IPS-11a (cell line): ENCODE results near the gene RIN3.
"Not testable (repeated sequence)": the region's sequence is repeated elsewhere in the genome, so short reads cannot be mapped to it uniquely, and the experiment has no call there.

ENCODE experiments used
- H3K4me3 ChIP-seq: one replicate; pipeline ENCODE4 v1.5.1; 2013; ENCODE audit warnings: low read depth, low read length, control low read depth

The RIN3 gene

DNA sequence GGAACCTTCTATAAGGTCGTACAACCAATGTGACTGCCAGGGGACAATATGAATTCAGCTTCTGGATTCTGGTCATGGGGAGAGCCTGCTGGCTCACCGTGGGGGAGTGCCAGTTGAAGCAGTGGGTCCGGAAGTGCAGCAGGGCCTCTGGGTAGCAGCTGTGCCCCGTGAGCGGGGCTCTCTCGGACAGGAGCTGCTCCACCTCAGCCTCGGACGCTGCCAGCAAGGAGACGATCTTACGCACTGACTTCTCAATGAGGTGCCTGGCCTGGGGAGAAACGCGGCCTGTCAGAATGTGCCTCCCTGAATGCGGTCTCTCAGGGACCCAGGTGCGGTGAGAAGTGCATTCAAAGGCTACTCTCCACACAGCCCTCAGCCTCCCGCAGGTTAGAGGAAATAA lies 192.8 kb downstream of the RIN3 start:
- no peak overlapping the region for H3K4me3 ChIP-seq

DNA sequence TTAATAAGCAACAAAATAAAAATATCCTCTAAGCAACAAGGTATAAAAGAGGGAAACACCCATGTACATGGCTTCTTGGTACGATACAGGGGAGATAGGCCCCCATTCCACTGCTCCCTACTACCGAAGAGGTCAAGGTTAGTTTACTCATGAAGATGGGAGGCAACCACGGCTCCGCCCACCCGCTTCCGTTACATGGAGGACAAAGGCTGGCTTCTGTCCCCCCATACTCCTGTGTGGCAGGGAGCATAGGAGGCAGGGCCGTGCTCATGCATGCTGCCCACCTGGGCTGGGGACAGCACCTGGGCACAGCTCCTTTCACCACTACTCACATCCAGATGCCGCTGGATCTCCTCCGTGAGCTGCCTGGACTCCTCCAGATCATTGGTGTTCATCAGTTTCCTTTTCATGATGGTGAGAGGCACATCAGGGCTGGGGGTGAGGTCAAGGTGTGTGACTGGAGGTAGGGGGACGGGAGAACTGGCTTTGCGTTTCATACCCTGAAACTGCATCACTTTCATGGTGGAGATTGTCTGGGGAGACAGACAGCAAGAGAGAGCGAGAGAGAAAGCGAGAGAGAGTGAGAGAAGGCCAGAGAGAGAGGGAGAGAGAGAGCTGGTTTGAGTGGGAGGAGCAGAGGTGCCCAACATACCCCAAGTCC lies 195.9 kb downstream of the RIN3 start:
- no peak overlapping the region for H3K4me3 ChIP-seq

DNA sequence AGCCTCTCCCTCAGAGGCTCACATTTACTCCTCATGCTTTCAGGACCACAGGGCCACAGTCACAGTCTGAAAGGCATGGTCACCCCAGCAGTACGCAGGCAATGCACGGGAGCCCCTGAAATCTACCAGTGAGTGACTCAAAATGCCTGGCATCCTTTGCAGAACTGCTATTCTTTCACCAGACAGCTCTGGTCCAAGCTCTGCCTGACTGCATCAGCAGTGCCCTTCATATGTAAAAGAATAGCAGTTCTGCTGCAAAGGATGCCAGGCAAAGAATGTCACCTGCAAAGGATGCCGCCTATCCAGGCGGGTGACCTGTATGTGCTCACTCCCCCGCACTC lies 196.4 kb downstream of the RIN3 start:
- H3K4me3 ChIP-seq: no peak overlapping the region

DNA sequence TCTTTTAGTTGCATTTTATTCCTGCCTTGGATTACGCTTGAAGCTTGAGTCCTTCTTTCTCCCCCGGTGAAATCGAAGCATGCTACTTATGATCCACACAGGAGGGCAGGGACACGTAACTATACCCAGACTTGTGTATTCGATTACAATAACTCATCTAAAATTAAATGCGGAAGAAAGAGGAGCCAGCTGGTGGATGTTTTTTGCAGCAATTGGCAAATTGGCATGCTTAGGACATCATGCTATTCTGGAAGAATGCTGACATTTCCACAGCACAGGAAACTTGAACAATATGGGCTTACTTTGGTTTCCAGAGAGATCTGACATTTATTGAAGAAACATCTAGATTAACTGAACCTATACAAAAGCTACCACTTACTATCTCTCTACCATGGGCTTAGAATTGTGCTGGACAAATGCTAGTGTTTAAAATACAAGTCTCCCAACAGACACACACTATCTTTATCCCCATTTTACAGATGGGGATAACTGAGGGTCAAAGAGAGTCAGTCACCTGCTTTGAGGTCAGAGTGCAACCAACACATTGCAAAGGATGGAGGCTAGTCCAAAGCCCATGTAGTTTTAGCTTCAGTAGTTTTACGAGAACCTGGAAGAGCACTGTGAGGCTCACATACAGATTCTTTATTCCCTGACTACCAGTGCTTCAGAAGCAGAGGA lies 198.5 kb downstream of the RIN3 start:
- no peak overlapping the region for H3K4me3 ChIP-seq

DNA sequence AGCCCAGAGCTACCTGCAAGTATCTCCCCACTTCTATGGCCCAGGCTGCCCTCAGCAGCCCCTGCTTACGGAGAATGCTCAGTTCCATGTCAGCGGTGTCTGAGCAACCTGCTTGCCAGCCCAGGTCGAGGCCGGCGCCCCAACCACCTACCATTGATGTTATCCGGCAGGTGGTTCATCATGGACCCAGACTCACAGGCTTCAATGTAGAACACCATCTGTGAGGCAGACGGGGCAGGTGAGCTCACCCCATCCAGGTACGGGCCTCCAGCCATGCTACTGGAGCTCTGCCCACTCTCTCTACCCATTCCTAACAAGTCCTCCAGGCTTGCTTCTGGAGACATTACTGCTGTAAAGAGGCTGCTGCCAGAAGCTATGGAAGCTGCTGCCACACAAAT lies 199.1 kb downstream of the RIN3 start:
- no peak overlapping the region for H3K4me3 ChIP-seq

DNA sequence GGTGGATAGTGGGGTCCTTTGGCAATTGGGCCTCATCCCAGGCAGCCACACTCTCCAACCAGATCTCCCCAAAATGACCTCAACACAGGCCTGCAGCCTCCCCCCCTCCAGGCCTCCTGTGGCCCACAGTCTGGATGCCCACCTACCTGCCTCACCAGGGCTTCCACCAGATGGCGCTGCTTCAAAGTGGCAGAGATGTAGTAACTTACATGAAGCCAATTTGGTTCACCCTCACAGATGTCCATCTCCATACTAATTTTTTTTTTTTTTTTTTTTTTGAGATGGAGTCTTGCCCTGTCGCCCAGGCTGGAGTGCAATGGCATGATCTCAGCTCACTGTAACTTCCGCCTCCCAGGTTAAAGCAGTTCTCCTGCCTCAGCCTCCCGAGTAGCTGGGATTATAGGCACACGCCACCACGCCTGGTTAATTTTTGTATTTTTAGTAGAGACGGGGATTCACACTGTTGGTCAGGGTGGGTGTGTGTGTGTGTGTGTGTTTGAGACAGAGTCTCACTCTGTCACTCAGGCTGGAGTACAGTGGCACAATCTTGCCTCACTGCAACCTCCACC lies 201.2 kb downstream of the RIN3 start:
- not testable (repeated sequence) for H3K4me3 ChIP-seq

DNA sequence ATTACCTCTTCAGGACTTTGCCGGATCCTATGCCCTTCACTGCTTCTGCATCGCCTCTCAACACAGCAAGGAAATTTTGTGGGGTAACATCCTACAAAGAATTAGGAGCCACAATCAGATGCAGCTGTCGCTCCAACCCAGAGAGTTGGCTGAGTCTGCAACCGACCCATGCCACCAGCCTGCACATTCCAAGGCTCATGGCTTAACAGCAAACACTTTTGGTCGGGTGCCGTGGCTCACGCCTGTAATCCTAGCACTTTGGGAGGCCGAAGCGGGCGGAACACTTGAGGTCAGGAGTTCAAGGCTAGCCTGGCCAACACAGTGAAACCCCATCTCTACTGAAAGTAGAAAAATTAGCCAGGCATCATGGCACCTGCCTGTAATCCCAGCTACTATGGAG lies 202.6 kb downstream of the RIN3 start:
- H3K4me3 ChIP-seq: no peak overlapping the region

DNA sequence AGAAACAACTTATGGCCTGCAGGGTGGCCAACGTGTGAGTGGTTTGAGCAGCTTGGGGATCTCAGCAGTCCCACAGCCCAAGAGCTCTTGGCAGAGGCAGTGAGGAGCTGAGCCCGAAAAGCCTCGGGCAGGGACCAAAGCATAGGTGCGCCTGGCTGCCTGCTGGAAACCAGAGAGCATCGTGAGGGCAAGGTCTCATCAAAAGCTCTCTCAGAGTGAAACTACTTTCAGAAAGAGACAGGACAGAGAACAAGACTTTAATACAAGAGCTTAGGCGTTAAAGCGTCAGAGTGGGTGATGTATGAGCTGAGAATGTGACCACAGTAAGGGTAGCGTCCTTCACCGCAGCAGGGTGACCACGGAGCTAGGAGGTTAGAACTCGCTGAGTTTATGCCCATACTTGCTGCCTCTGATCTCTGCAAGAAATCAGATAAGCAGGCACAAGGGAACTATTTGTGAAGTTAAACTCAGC lies 204.0 kb downstream of the RIN3 start:
- H3K4me3 ChIP-seq: no peak overlapping the region

DNA sequence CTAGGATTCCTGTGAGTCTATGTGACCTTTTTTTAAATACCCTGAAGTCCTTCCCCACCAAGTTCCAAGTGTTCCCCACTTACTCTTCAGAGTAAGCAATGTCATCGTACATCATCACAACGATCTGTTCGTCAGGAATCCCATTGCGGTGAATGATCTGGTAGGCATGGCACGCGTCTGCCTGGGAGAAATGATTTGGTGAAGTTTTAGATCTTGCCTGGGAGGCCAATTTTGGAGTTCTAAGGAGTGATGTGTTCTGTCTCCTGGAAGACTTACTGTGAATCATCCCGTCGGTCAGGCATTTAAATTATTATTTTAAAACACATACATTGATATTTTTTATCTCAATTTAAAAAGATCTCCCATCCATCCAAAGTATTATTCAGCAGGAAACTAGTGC lies 205.1 kb downstream of the RIN3 start:
- no peak overlapping the region for H3K4me3 ChIP-seq

DNA sequence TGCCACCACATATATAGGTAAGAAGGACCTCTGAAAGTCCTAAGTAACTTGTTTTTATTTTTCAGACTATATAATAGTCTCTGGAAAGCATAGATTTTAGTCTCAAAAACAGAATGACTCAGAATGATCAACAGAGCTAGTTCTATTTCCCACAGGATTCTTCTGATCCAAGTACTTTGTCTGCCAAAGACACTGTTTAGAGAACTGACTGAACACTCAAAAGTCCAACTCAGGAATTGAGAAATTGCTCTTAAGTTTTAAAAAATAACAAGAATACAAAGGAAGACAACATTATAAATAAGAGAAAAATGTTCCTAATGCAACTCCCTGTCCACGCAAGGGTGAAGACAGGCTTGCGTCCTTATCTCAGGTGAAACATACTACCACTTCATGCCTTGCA lies 205.8 kb downstream of the RIN3 start:
- no peak overlapping the region for H3K4me3 ChIP-seq

DNA sequence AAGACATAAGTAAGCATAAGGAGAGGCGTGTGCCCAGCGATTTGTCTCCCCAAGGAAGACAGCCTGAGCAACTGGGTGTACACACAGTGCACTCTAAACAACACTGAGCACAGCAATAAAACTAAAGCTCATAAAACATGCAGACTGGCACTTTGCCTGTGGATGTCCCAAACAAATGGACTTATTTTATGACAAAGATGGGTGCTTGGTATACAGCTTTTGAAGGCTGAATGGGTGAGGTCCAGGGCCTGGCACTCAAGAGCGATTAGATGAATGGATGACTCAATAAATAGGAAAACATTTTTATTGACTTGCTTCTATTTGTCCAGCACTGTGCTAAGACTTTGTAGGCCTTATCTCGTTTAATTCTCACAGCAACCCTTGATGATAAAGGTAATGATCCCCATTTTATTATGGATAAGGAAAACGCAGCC lies 206.3 kb downstream of the RIN3 start:
- no peak overlapping the region for H3K4me3 ChIP-seq

DNA sequence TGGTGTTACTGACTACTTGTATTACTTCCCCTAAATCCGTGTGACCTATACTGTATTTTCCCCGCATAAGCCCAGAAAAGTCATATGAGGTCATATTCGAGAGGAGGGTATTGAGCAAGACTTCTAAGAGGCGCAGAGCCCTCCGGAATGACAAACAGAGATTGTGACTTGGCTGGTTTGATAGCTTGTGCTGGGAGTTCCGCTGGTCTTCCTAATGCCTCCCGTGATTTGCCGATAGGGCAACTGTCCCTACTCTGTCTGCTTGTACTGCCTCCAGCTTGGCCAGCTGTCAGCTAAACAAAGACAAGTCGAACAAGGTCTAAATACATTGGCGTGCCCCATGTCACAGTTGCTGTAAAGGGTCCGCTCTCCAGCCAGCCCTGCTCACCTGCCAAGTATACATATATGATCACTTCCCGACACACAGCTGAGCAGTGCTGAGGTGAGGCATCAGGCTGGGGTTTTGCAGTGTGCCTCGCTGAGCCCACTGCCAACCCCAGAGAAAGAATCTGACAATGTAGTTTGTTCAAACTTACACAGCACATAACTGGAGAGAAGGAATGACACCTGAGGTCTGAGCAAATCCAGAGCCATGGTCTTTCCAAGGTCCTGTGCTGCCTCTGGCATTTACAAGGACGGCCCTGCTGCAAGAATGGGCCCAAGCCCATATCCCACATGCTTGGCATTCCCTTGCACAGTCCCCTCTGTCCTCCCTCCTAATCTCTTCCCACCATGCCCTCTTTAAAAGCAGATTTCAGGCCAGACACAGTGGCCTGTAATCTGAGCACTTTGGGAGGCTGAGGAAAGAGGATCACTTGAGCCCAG lies 211.1 kb downstream of the RIN3 start:
- no peak overlapping the region for H3K4me3 ChIP-seq

DNA sequence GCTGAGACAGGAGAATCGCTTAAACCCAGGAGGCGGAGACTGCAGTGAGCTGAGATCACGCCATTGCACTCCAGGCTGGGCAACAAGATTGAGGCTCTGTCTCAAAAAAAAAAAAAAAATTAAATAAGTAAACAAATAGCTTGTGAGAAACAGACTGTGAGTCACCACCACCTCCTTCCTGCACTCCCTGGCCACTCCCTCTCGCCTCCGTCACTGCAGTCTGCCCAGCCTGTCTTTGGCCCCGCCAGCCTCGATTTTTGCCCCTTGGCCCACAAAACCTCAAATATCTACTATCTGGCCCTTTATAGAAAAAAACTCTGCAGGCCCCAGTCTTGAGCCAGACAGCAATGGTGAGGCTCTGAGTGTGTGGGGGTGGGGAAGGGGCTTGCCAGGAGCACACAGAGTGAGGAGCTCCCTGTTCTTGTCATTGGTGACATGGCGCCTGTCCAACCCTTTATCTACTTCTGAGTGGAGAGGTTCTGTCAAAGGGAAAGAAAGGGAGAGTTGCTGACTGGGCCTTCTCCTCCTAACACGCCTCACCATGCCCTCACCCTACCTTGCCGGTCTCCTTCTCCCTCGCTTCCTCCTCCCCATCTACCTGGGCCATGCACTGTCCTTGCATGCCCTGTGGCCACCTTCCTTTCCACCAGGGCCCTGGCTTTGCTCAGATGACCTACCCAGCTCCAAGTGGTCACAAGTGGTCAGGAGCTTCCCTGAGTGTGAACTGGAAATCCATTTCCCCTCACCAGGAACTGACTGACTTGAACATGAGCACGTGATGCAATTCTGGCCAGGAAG lies 212.8 kb downstream of the RIN3 start:
- no peak overlapping the region for H3K4me3 ChIP-seq

DNA sequence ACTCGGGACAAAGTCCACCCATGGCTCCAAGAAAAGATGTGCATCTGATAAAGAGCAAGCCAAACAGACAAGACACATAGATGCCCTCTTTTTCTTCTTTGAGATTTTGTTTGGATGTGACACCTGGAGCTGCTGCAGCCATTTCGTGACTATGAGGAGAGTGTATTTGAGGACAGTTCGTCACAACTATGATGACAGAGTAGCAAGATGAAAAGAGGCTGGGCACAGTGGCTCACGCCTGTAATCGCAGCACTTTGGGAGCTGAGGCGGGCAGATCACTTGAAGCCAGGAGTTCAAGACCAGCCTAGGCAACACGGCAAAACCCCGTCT lies 213.3 kb downstream of the RIN3 start:
- H3K4me3 ChIP-seq: no peak overlapping the region

DNA sequence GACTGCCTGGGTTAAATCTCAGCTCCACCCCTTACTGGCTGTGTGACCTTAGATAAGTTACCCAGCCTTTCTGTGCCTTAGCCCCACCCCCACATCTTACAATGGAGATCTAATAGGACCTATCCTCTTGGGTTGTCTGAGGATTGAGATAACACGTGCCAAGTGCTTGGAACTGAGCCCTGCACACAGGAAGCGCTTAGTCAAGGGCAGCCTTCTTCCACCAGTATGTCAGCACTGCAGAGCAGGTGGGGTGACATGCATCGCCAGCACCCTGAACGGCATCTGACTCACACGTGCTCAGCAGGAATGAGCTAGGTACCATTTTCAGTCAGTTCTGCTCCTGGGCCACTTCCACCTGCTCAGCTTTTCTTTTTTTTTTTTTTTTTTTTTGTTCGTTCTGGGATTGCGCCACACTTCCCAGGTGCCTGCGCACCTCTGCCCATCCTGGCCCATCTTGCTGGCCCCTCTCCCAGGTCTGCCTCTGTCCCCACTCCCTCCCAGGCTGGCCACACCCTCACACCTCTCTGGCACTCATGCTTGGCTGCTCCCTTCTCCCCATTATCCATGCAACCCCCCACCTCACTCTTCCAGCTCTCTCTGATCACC lies 215.3 kb downstream of the RIN3 start:
- H3K4me3 ChIP-seq: no peak overlapping the region

DNA sequence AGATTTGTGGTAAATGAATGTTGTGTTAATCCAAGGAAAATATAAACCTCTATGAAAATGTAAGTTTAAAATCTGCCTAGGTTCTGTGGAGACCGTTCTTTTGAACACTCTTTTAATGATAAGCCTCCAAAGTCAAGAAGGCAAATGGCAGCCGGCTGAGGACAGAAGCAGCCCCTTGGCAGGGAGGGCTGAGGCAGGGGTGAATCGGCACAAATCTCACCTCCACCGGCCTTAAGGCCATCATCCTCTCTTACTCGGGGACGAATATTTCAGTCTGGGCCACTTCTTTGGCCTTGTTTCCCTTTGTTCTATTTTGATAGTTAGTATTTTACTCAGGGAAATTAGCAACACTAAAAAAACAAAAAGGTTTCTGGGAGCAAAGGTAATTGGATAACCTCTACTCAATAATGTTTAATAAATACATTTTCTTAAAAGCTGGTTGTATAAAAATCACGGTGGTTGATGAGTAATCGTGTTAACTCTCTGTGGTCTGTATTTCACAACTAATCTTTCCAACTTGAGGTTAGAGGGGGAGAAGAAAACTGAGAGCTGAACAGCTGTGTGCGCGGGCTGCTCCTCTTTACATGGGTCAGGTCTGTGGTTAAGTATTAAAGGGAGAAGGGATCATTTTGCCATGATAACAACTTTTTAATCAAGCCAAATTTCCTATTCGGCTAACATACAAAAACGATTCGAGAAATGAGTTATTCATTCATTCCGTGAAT lies 216.2 kb downstream of the RIN3 start:
- no peak overlapping the region for H3K4me3 ChIP-seq

DNA sequence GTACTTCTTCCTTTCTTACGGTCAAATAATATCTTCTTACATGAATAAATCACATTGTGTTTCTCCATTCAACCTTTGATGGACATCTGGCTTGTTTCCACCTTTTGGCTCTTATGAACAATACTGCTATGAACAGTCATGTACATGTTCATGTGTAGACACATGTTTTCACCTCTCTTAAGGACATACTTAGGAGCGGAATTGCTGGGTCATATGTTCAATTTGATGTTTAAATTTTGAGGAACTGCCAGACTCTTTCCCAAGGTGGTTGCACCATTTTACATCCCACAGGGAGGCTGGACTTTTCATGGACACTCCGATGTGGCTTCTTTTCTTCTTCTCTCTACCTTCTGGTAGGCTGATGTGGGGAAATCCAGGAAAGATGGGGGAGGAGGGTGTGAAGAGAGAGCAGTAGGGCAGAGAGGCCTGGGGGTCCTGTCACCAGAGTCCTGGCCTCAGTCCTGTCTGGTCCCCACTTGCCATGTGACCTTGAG lies 218.1 kb downstream of the RIN3 start:
- H3K4me3 ChIP-seq: no peak overlapping the region

DNA sequence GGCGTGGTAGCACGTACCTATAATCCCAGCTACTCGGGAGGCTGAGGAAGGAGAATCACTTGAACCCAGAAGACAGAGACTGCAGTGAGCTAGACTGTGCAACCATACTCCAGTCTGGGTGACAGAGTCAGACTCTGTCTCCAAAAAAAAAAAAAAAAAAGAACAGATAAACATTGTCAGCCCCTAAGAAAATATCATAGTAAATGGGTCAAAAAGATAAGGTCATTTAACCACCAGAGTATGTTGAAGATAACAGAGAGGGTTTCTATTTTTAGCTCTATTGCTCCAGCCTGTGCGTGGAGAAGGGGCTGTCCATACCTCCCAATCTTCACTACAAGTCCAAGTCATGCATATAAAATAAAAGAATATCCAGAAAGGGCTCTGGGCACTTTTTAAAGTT lies 219.4 kb downstream of the RIN3 start:
- H3K4me3 ChIP-seq: no peak overlapping the region

DNA sequence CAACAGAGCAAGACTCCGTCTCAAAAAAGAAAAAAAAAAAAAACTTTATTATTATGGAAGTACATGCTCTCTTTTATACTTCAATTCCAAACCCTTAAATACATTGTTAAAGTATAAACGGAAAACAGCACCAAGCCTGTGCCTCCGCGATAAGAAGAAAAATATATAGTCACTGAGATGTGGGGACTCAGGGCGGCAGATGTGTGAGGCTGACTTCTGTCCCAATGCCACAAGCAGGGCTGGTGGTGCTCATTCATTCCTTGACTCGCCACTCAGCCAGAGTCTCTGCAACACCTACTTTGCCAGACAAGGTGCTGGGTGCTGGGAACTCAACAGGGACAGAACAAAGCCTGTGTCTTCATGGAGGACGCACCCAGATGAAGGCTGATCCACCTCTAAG lies 221.0 kb downstream of the RIN3 start:
- H3K4me3 ChIP-seq: no peak overlapping the region

DNA sequence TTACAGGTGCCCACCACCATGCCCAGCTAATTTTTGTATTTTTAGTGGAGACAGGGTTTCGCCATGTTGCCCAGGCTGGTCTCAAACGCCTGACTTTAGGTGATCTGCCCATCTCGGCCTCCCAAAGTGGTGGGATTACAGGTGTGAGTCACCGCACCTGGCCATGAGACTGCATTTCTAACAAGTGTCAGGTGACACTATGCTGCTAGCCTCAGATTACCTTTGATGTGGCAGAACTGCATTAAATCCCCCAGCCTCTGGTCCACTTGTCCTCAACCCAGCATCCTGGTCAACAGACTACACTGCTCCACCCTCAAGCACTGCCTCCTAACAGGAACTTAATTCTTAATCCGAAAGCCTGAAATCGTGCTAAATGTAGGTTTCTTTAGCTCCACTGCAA lies 221.8 kb downstream of the RIN3 start:
- H3K4me3 ChIP-seq: no peak overlapping the region
